Measurements from ENCODE around the gene WASHC2C. TPM values are rescaled to one million over a fixed set of nuclear protein-coding genes. Genes with fewer than 3 reads are reported as not detected.
"Not testable (repeated sequence)": the region's sequence is repeated elsewhere in the genome, so short reads cannot be mapped to it uniquely, and the experiment has no call there.

WASHC2C gene
- polyA plus RNA-seq, 3 donors = 62.0 to 65.7 (median 65.6) TPM

DNA sequence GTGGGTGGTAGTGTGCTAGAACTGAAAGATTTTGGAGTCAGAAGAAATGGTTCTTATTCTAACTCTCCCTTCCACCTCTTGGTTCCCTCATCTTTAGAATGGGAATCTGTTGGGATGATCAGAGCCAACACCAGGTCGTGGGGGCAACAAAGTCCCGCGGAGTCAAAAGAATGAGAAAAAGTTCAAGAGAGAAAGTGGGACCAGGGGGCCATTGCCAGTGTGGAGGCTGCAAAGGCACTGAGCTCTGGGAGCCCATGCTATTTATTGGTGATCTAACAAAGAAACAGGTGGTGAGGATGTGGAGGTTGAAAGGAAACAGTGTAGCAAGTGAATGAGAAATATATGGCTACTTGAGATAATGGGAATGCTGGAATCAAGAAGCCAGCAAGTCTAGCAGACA, 90.8 kb downstream of the WASHC2C start:
- DNase-seq (ENCODE audit: extremely low read depth in 1 of 11, low read depth in 9 of 11, low spot score in 4 of 11) = no peak

DNA sequence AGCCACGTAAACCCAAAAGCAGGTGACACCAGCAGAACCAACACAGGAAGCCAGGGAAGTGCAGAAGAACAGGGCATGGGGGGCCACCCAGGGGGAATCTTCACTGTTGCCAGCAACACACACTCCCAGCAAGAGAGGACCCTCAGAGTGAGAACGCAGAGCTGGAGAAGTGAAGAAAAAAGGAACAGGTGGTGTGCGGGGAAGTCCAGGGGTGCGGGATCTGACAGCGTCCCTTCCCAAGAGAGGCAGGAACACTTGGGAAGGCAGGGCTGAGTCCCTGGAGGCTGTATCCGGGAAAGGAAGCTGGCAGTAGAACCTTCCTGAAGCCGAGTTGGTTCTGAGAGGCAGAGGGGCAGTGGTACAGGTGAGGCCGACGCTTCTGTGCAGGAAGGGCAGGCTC, 92.5 kb downstream of the WASHC2C start:
- no peak for DNase-seq (ENCODE audit: extremely low read depth in 1 of 11, low read depth in 9 of 11, low spot score in 4 of 11)

DNA sequence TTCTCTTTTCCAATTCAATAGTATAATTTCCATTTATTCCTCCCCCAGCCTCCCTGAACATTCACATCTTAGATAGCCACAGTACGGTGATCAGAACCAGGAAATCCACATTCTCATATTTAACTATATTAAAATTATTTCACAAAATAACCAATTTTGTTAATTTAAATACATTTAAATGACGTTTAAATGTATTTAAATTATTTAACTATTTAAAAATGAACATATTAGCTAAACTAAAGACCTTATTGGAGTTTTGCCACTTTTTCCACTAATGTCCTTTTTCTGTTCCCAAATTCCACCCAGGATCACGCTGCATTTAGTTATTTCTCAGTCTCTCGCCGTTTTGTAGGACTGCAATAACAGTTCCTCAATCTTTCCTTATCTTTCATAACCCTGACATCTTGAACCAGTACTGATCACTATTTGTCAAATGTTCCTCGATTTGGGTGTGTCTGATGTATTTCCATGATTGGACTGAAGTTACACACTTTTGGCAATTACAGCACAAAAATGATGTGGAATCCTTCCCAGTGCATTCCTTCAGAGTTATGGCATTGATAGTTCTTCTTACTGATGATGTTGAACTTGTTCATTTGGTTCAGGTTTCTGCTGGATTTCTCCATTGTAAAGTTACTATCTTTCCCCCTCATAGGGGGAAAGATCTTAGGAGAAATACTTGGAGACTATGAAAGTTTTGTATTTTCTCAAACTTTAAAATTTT, 93.2 kb downstream of the WASHC2C start:
- not testable (repeated sequence) for DNase-seq (ENCODE audit: extremely low read depth in 1 of 11, low read depth in 9 of 11, low spot score in 4 of 11)

DNA sequence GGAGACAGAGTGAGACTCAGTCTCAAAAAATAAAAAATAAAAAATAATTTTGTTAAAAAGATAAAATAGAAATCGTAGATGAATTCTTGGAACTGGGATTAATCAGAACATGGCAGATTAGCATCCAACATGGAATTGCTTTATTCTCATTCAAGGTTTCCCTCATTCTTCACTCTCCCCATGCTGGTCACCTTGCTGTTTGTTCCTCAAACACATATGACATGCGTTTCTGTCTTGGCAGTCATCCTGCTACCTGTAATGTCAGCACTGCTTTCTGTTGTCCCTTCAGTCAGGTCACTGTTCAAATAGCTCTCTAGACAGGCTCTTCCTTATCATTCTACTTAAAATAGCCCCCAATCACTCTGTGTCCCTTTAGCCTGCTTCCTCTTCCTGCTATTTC, 95.9 kb downstream of the WASHC2C start:
- not testable (repeated sequence) for DNase-seq (ENCODE audit: extremely low read depth in 1 of 11, low read depth in 9 of 11, low spot score in 4 of 11)

Other genes with a start within 250 kb of the WASHC2C start
- 10 to 100 TPM; 13.5 to 15.4 (median 14.5) TPM for gene ZFAND4, start 54.5 kb upstream of the WASHC2C start, polyA plus RNA-seq (ENCODE audit: insufficient read length in 3 of 3)
- 10 to 100 TPM; 30.3 to 52.8 (median 36.1) TPM for gene AGAP4, start 120.2 kb downstream of the WASHC2C start, polyA plus RNA-seq (ENCODE audit: insufficient read length in 3 of 3)
- 10 to 100 TPM; 58.9 to 73.6 (median 66.6) TPM for gene TIMM23, start 245.2 kb downstream of the WASHC2C start, polyA plus RNA-seq (ENCODE audit: insufficient read length in 3 of 3)

All from renal cortex interstitium (tissue), 11 donors.